OCI-LY3 (cell line): ENCODE data around the gene DPYSL4.

Experiments used
- CTCF ChIP-seq: fragments of 200-600, 300-600 bp; sonication (generic); IDR thresholded peaks from 2 replicates; pipeline ENCODE4 v1.5.1; 2014; ENCODE audit warnings: antibody characterized with exemption, low read length, low read depth
- EZH2phosphoT487 ChIP-seq: fragments of 200-600 bp; shearing (Covaris generic); IDR thresholded peaks from 2 replicates; pipeline ENCODE4 v1.6.1; 2018; ENCODE audit warnings: antibody characterized with exemption, mixed run types, low read depth

- TF ChIP-seq CTCF = no peak
- TF ChIP-seq EZH2phosphoT487 = no peak
Observed at GRCh38 chr10:132175408-132175807, 11.3 kb upstream of the DPYSL4 start.
